Mesenchymal stem cell (in vitro differentiated cells and primary cell): ENCODE results near the gene WDR90.
A peak's percentile ranks its signal among the peaks of the same experiment; 100 is the strongest.

Experiments
- DNase-seq: peaks from one replicate; pipeline ENCODE4 v3.0.0-alpha.2; 2013
- H2AFZ ChIP-seq: one replicate; pipeline ENCODE4 v1.6.1; 2013; ENCODE audit warnings: low read depth, mild to moderate bottlenecking, control low read depth, inconsistent platforms, low read length, moderate library complexity
- H2AK5ac ChIP-seq: 2 replicates; pipeline ENCODE4 v1.6.1; 2013; ENCODE audit warnings: low read length, moderate library complexity, mild to moderate bottlenecking, inconsistent platforms; ENCODE audit not compliant: severe bottlenecking
- H2BK120ac ChIP-seq: one replicate; pipeline ENCODE4 v1.6.1; 2013; ENCODE audit warnings: low read depth, mild to moderate bottlenecking, inconsistent platforms, low read length, moderate library complexity
- H2BK12ac ChIP-seq, 2 experiments: one replicate each; pipeline ENCODE4 v1.6.1; 2013; ENCODE audit warnings: inconsistent platforms in 2 of 2, low read length in 2 of 2, mild to moderate bottlenecking in 2 of 2, moderate library complexity in 2 of 2, control low read depth in 1 of 2
- H2BK15ac ChIP-seq: one replicate; pipeline ENCODE4 v1.6.1; 2013; ENCODE audit warnings: mild to moderate bottlenecking, low read depth, inconsistent platforms; ENCODE audit not compliant: poor library complexity, severe bottlenecking
- H2BK5ac ChIP-seq: 2 replicates; pipeline ENCODE4 v1.6.1; 2013; ENCODE audit warnings: low read depth, mild to moderate bottlenecking, low read length, control low read depth, inconsistent platforms; ENCODE audit not compliant: poor library complexity, severe bottlenecking
- H3K14ac ChIP-seq, 2 experiments: one replicate each; pipeline ENCODE4 v1.6.1; 2013; ENCODE audit warnings: inconsistent platforms in 2 of 2, low read length in 2 of 2, control low read depth in 1 of 2, mild to moderate bottlenecking in 1 of 2, moderate library complexity in 1 of 2
- H3K18ac ChIP-seq, 2 experiments: one replicate each; pipeline ENCODE4 v1.6.1; 2013; ENCODE audit warnings: inconsistent platforms in 2 of 2, low read length in 2 of 2, control low read depth in 1 of 2, low read depth in 1 of 2, mild to moderate bottlenecking in 1 of 2
- H3K23ac ChIP-seq, 2 experiments: one replicate each; pipeline ENCODE4 v1.6.1; 2013; ENCODE audit warnings: inconsistent platforms in 2 of 2, low read length in 2 of 2, mild to moderate bottlenecking in 2 of 2, moderate library complexity in 2 of 2, control low read depth in 1 of 2
- H3K27ac ChIP-seq: 2 replicates; pipeline ENCODE4 v1.5.1; 2013; ENCODE audit warnings: mild to moderate bottlenecking, moderate library complexity, low read length, control low read depth, inconsistent platforms; ENCODE audit not compliant: poor library complexity, severe bottlenecking
- H3K27me3 ChIP-seq, 2 experiments: 2 replicates each; pipeline versions ENCODE4 v1.6.1 to v1.7.0; 2013; ENCODE audit warnings: low read length in 2 of 2, mild to moderate bottlenecking in 2 of 2, moderate library complexity in 2 of 2, control low read depth in 1 of 2, inconsistent platforms in 1 of 2; ENCODE audit not compliant: control insufficient read depth in 1 of 2, insufficient read depth in 1 of 2
- H3K36me3 ChIP-seq, 2 experiments: 2 replicates each; pipeline versions ENCODE4 v1.6.1 to v1.7.0; 2013; ENCODE audit warnings: low read length in 2 of 2, control low read depth in 1 of 2, inconsistent platforms in 1 of 2, low read depth in 1 of 2, mild to moderate bottlenecking in 1 of 2; ENCODE audit not compliant: insufficient read depth in 2 of 2, control insufficient read depth in 1 of 2
- H3K4ac ChIP-seq, 2 experiments: one replicate each; pipeline ENCODE4 v1.6.1; 2013; ENCODE audit warnings: inconsistent platforms in 2 of 2, low read length in 2 of 2, mild to moderate bottlenecking in 2 of 2, moderate library complexity in 2 of 2, control low read depth in 1 of 2, low read depth in 1 of 2
- H3K4me1 ChIP-seq: 2 replicates; pipeline ENCODE4 v1.6.1; 2013; ENCODE audit warnings: low read depth, low read length, control low read depth; ENCODE audit not compliant: control insufficient read depth, insufficient read depth
- H3K4me2 ChIP-seq: 2 replicates; pipeline ENCODE4 v1.6.1; 2013; ENCODE audit warnings: low read length, mild to moderate bottlenecking, inconsistent platforms; ENCODE audit not compliant: poor library complexity, severe bottlenecking
- H3K4me3 ChIP-seq, 2 experiments: 2 replicates each; pipeline versions ENCODE4 v1.5.1 to v1.7.0; 2013; ENCODE audit warnings: low read length in 2 of 2, mild to moderate bottlenecking in 2 of 2, control low read depth in 1 of 2, low read depth in 1 of 2; ENCODE audit not compliant: insufficient read depth in 1 of 2
- H3K79me1 ChIP-seq: replicated peaks from 2 replicates; pipeline ENCODE4 v1.6.1; 2013; ENCODE audit warnings: mild to moderate bottlenecking, control low read depth, low read length, inconsistent platforms; ENCODE audit not compliant: poor library complexity, severe bottlenecking
- H3K9ac ChIP-seq: 2 replicates; pipeline ENCODE4 v1.7.0; 2013; ENCODE audit warnings: mild to moderate bottlenecking, low read length, moderate library complexity
- H3K9me3 ChIP-seq: 2 replicates; pipeline ENCODE4 v1.7.0; 2013; ENCODE audit warnings: mild to moderate bottlenecking, low read length; ENCODE audit not compliant: control insufficient read depth
- H4K8ac ChIP-seq: one replicate; pipeline ENCODE4 v1.6.1; 2013; ENCODE audit warnings: inconsistent platforms, mild to moderate bottlenecking, low read length, moderate library complexity
- H4K91ac ChIP-seq: one replicate; pipeline ENCODE4 v1.6.1; 2013; ENCODE audit warnings: mild to moderate bottlenecking, low read length, inconsistent platforms
- WGBS: methylation state at CpG from one replicate; pipeline ENCODE4 v1.1.7; 2013; ENCODE audit warnings: mixed read lengths; 5-methylcytosine and 5-hydroxymethylcytosine counted together

WDR90 gene

GRCh38 chr16:627454-628239 lies 21.5 kb upstream of the WDR90 start:
- H3K4ac ChIP-seq = peak overlapping the region in 1 of 2 experiments; percentile 1
- H2AK5ac ChIP-seq = no peak overlapping the region
- H3K36me3 ChIP-seq = peaks cover 4 to 50% of the 10 kb centered on the region in 2 experiments
- H3K79me1 ChIP-seq = peaks cover 12% of the 10 kb centered on the region
- H3K27me3 ChIP-seq = no peaks in the 10 kb centered on the region
- peak overlapping the region; percentile 24 for H2BK120ac ChIP-seq
- no peak overlapping the region for H3K27ac ChIP-seq
- DNase-seq = no peak
- H2AFZ ChIP-seq = no peak overlapping the region
- no peak overlapping the region for H3K4me2 ChIP-seq
- no peak overlapping the region for H2BK5ac ChIP-seq
- H3K9ac ChIP-seq = peak overlapping the region; percentile 26
- peak overlapping the region in 1 of 2 experiments; percentile 66 for H3K18ac ChIP-seq
- H4K91ac ChIP-seq = peak overlapping the region; percentile 66
- H3K14ac ChIP-seq = no peak overlapping the region
- 88% methylated on average over 41 of the region's 50 CpGs for WGBS
- no peak overlapping the region for H4K8ac ChIP-seq
- H3K23ac ChIP-seq = no peak overlapping the region
- H2BK15ac ChIP-seq = no peak overlapping the region
- H3K4me1 ChIP-seq = peaks cover 52% of the 10 kb centered on the region
- H2BK12ac ChIP-seq = peak overlapping the region in 1 of 2 experiments; percentile 75
- H3K9me3 ChIP-seq = no peaks in the 10 kb centered on the region
- H3K4me3 ChIP-seq = no peak overlapping the region

GRCh38 chr16:628321-629061 lies 20.7 kb upstream of the WDR90 start:
- Histone ChIP-seq H3K4me1 (peaks cover 57% of the 10 kb centered on the region), H2BK5ac (no peak overlapping the region), H3K18ac (no peak overlapping the region), H3K14ac (no peak overlapping the region), H3K23ac (no peak overlapping the region), H2AK5ac (no peak overlapping the region), H3K27ac (no peak overlapping the region), H2BK15ac (peak overlapping the region; percentile 65), H3K27me3 (no peaks in the 10 kb centered on the region), H4K8ac (peak overlapping the region; percentile 5), H3K36me3 (peaks cover 4 to 58% of the 10 kb centered on the region in 2 experiments), H3K4me3 (no peak overlapping the region), H2AFZ (peak overlapping the region; percentile 1), H3K9ac (no peak overlapping the region), H4K91ac (peak overlapping the region; percentile 66), H3K4ac (peak overlapping the region in 1 of 2 experiments; percentile 17), H3K9me3 (no peaks in the 10 kb centered on the region), H2BK12ac (peak overlapping the region; percentile 61 to 75), H3K4me2 (no peak overlapping the region), H2BK120ac (no peak overlapping the region), H3K79me1 (peaks cover 11% of the 10 kb centered on the region)
- no peak for DNase-seq
- WGBS = 96% methylated on average over 33 of the region's 33 CpGs

GRCh38 chr16:629185-629832 lies 19.9 kb upstream of the WDR90 start:
- H3K36me3 ChIP-seq = peaks cover 8 to 66% of the 10 kb centered on the region in 2 experiments
- peak overlapping the region; percentile 27 for H2BK120ac ChIP-seq
- H3K18ac ChIP-seq = peak overlapping the region in 1 of 2 experiments; percentile 91
- peak overlapping the region in 1 of 2 experiments; percentile 17 for H3K4me3 ChIP-seq
- H2BK12ac ChIP-seq = peak overlapping the region; percentile 61 to 88
- peak overlapping the region in 1 of 2 experiments; percentile 78 for H3K23ac ChIP-seq
- H2AFZ ChIP-seq = no peak overlapping the region
- H4K91ac ChIP-seq = peak overlapping the region; percentile 22
- no peak overlapping the region for H3K9ac ChIP-seq
- no peak overlapping the region for H2BK5ac ChIP-seq
- H3K4me2 ChIP-seq = no peak overlapping the region
- H4K8ac ChIP-seq = peak overlapping the region; percentile 66
- peak; percentile 44 for DNase-seq
- H3K14ac ChIP-seq = peak overlapping the region in 1 of 2 experiments; percentile 71
- H2BK15ac ChIP-seq = no peak overlapping the region
- H3K79me1 ChIP-seq = peaks cover 11% of the 10 kb centered on the region
- peak overlapping the region; percentile 5 to 58 for H3K4ac ChIP-seq
- no peak overlapping the region for H2AK5ac ChIP-seq
- 46% methylated on average over 29 of the region's 29 CpGs for WGBS
- peaks cover 59% of the 10 kb centered on the region for H3K4me1 ChIP-seq
- H3K27ac ChIP-seq = no peak overlapping the region
- H3K27me3 ChIP-seq = no peaks in the 10 kb centered on the region
- no peaks in the 10 kb centered on the region for H3K9me3 ChIP-seq
